Chondrocyte (in vitro differentiated cells): Measurements from ENCODE around the gene CUTA. TPM values are rescaled to one million over a fixed set of nuclear protein-coding genes. Genes with fewer than 3 reads are reported as not detected.
A peak's percentile ranks its signal among the peaks of the same experiment; 100 is the strongest.

ENCODE experiments used
- DNase-seq: peaks from one replicate; pipeline ENCODE4 v3.0.0; 2021; ENCODE audit warnings: mixed read lengths, low spot score
- H3K27ac Mint-ChIP-seq: one replicate; pipeline ENCODE4 v1.8.0; 2021; ENCODE audit warnings: mild to moderate bottlenecking, moderate library complexity, mixed read lengths; ENCODE audit not compliant: unreplicated experiment
- H3K27me3 Mint-ChIP-seq: 2 replicates; pipeline ENCODE4 v1.8.0; 2021; ENCODE audit warnings: low read depth, mixed read lengths
- H3K36me3 Mint-ChIP-seq: 2 replicates; pipeline ENCODE4 v1.8.0; 2021; ENCODE audit warnings: low read depth, mixed read lengths
- H3K4me1 Mint-ChIP-seq: 2 replicates; pipeline ENCODE4 v1.8.0; 2021; ENCODE audit warnings: low read depth, mild to moderate bottlenecking, mixed read lengths
- H3K4me3 Mint-ChIP-seq: one replicate; pipeline ENCODE4 v1.8.0; 2021; ENCODE audit warnings: mild to moderate bottlenecking, moderate library complexity, mixed read lengths; ENCODE audit not compliant: unreplicated experiment
- H3K9me3 Mint-ChIP-seq: 2 replicates; pipeline ENCODE4 v1.8.0; 2021; ENCODE audit warnings: low read depth, mixed read lengths
- total RNA-seq: library from RNA; stranded (reverse); gene quantifications from 3 replicates; pipeline ENCODE4 v1.2.1, GENCODE V29; 2021
- TF ChIP-seq, protein P1 (sequence below): fragments of 200-600 bp; sonication (generic); IDR thresholded peaks from 2 replicates; pipeline ENCODE4 v1.5.0; 2021; ENCODE audit warnings: antibody characterized with exemption, mild to moderate bottlenecking, moderate library complexity

CUTA gene
- total RNA-seq, 1 donor from 2014 or later = 218 TPM

DNA sequence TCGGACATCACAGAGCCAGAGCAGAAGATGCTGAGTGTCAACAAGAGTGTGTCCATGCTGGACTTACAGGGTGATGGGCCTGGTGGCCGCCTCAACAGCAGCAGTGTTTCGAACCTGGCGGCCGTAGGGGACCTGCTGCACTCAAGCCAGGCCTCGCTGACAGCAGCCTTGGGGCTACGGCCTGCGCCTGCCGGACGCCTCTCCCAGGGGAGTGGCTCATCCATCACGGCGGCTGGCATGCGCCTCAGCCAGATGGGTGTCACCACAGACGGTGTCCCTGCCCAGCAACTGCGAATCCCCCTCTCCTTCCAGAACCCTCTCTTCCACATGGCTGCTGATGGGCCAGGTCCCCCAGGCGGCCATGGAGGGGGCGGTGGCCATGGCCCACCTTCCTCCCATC, 25.1 kb upstream of the CUTA start:
- H3K27ac Mint-ChIP-seq = no peak overlapping the region

DNA sequence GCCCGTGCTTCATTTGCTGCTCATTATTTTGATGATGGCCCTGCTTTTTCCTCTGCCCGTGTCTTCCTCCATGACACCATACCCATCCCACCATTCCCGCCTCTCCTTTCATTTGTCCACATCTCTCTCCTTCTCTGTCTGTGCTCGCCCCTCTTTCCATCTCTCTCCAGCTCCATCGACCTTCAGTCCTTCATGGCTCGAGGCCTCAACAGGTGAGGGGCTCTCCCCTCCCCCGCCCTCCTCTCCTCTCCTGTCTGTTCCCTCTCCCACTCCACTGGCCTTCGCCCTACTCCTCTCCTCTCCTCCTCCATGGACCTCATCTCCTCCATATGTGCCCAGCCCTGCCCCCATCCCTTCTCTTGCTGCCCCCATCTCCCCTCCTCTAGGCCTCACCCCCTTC, 24.4 kb upstream of the CUTA start:
- Mint-ChIP-seq H3K36me3 (peaks cover 39% of the 10 kb centered on the region), H3K4me3 (no peak overlapping the region), H3K4me1 (no peaks in the 10 kb centered on the region), H3K27ac (no peak overlapping the region), H3K9me3 (no peaks in the 10 kb centered on the region), H3K27me3 (no peaks in the 10 kb centered on the region)
- TF ChIP-seq, protein P1, sequence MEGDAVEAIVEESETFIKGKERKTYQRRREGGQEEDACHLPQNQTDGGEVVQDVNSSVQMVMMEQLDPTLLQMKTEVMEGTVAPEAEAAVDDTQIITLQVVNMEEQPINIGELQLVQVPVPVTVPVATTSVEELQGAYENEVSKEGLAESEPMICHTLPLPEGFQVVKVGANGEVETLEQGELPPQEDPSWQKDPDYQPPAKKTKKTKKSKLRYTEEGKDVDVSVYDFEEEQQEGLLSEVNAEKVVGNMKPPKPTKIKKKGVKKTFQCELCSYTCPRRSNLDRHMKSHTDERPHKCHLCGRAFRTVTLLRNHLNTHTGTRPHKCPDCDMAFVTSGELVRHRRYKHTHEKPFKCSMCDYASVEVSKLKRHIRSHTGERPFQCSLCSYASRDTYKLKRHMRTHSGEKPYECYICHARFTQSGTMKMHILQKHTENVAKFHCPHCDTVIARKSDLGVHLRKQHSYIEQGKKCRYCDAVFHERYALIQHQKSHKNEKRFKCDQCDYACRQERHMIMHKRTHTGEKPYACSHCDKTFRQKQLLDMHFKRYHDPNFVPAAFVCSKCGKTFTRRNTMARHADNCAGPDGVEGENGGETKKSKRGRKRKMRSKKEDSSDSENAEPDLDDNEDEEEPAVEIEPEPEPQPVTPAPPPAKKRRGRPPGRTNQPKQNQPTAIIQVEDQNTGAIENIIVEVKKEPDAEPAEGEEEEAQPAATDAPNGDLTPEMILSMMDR = no peak
- no peak for DNase-seq

More for the DNA sequence above, 25.1 kb upstream of the CUTA start:
- Mint-ChIP-seq H3K9me3 (no peaks in the 10 kb centered on the region), H3K27me3 (no peaks in the 10 kb centered on the region), H3K36me3 (peaks cover 42% of the 10 kb centered on the region), H3K4me3 (no peak overlapping the region), H3K4me1 (no peaks in the 10 kb centered on the region)
- TF ChIP-seq, protein P1 = no peak
- DNase-seq = no peak

DNA sequence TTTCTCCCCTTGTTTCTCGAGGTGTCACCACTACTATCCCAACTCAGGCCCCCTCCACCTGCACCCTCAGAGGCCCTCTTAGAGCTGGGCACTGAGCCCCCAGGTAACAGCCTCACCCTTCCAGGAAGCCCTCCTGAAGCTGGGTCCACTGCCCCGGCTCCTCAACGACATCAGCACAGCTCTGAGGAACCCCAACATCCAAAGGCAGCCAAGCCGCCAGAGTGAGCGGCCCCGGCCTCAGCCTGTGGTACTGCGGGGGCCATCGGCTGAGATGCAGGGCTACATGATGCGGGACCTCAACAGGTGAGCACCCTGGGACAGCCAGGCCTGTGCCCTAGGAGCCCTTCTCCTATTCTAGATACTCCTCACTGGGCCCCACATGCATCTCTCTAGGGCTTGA, 23.6 kb upstream of the CUTA start:
- Mint-ChIP-seq H3K9me3 (no peaks in the 10 kb centered on the region), H3K4me1 (no peaks in the 10 kb centered on the region), H3K36me3 (peaks cover 41% of the 10 kb centered on the region), H3K4me3 (no peak overlapping the region), H3K27ac (no peak overlapping the region), H3K27me3 (no peaks in the 10 kb centered on the region)
- no peak for DNase-seq
- TF ChIP-seq, protein P1 = no peak

DNA sequence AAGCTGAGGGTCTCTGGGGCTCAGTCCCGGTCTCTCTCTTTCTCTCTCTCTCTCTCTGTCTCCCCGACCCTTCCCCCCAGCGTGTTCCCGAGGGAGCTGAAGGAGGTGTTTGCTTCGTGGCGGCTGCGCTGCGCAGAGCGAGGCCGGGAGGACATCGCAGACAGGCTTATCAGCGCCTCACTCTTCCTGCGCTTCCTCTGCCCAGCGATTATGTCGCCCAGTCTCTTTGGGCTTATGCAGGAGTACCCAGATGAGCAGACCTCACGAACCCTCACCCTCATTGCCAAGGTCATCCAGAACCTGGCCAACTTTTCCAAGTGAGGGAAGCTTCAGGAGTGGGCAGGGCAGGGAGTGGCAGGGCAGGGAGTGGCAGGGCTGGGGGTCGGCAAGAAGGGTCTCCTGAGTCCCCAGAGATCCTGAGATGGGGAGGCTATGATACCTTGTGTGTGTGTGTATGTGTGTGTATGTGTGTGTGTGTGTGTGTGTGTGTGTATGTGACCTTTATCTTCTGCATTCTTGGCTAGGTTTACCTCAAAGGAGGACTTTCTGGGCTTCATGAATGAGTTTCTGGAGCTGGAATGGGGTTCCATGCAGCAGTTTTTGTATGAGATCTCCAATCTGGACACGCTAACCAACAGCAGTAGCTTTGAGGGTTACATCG, 22.9 kb upstream of the CUTA start:
- Mint-ChIP-seq H3K4me1 (no peaks in the 10 kb centered on the region), H3K27me3 (no peaks in the 10 kb centered on the region), H3K27ac (no peak overlapping the region), H3K9me3 (no peaks in the 10 kb centered on the region), H3K36me3 (peaks cover 40% of the 10 kb centered on the region), H3K4me3 (no peak overlapping the region)
- TF ChIP-seq, protein P1 = no peak
- no peak for DNase-seq

DNA sequence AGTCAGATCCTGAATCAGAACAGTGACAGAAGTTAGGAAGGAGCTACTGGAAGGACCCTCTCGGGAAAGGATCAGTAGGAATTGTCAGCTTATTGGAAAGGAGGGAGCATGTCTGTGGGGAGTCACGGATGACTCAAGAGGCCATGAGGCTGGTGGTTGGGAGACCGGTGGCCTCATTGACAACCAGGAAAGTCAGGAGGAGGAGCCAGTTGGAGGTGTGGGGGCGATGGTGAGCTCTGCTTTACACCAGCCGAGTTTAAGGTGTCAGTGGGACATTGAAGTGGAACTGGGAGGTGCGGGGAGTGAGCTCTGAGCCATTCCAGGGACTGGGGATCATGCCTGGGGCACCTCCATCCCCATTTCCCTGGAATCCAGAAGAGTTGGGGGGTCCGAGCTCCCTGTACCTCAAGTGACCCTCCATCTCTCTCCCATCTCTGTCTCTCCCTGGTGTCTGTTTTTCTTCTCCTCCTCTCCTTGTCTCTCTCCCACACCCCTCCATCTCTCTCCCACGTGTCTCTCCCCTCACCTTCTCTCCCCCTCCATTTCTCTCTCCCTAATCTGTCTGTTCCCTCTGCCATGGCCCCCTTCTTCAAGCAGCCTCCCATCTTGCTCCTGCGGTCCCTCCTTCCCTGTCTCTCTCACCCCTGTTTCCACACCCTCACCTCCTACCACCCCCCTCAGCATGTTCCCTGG, 22.2 kb upstream of the CUTA start:
- Mint-ChIP-seq H3K4me1 (no peaks in the 10 kb centered on the region), H3K9me3 (no peaks in the 10 kb centered on the region), H3K27ac (peak overlapping the region; percentile 49), H3K27me3 (no peaks in the 10 kb centered on the region), H3K36me3 (peaks cover 45% of the 10 kb centered on the region), H3K4me3 (no peak overlapping the region)
- TF ChIP-seq, protein P1 = no peak
- no peak for DNase-seq
